HG03442 (cell line): Measurements from ENCODE around the gene ADGRF5.

Experiments used
- ATAC-seq: cut with Tn5 transposase; IDR thresholded peaks from one replicate; pipeline ENCODE4 v1.9.1; 2021; ENCODE audit warnings: mild to moderate bottlenecking, moderate library complexity; ENCODE audit not compliant: unreplicated experiment

The ADGRF5 gene

GRCh38 chr6:46828939-46829338 is 92.8 kb downstream of the ADGRF5 start:
- no peak for ATAC-seq

- no peak for ATAC-seq
These were observed 100.3 kb downstream of the ADGRF5 start for GRCh38 chr6:46821458-46821881.

GRCh38 chr6:46819561-46819960 is 102.2 kb downstream of the ADGRF5 start:
- no peak for ATAC-seq

- no peak for ATAC-seq
These were observed 105.1 kb downstream of the ADGRF5 start for GRCh38 chr6:46816626-46817025.

GRCh38 chr6:46815130-46815529 is 106.6 kb downstream of the ADGRF5 start:
- ATAC-seq: no peak

GRCh38 chr6:46808806-46809205 is 112.9 kb downstream of the ADGRF5 start:
- ATAC-seq: no peak
